Karpas-422 (cell line): ENCODE data around the gene KHNYN. TPM values are rescaled to one million over a fixed set of nuclear protein-coding genes. Genes with fewer than 3 reads are reported as not detected.

Source experiments
- DNase-seq: peaks from one replicate; pipeline ENCODE4 v3.0.0-alpha.2; 2015
- H2AFZ ChIP-seq: fragments of 200-600 bp; sonication (generic); 2 replicates; pipeline ENCODE4 v1.6.1; 2014; ENCODE audit warnings: antibody characterized with exemption, low read length, mixed read lengths
- H3K27ac ChIP-seq: fragments of 200-600 bp; sonication (generic); 2 replicates; pipeline ENCODE4 v1.5.1; 2014; ENCODE audit warnings: mild to moderate bottlenecking, low read length, moderate library complexity
- H3K27me3 ChIP-seq: fragments of 200-600 bp; sonication (generic); 2 replicates; pipeline ENCODE4 v1.6.1; 2014; ENCODE audit warnings: low read length, mixed read lengths
- H3K36me3 ChIP-seq: fragments of 200-600 bp; sonication (generic); 2 replicates; pipeline ENCODE4 v1.6.1; 2014; ENCODE audit warnings: low read length, mixed read lengths; ENCODE audit not compliant: insufficient read depth
- H3K4me1 ChIP-seq: fragments of 200-600 bp; sonication (generic); 2 replicates; pipeline ENCODE4 v1.6.1; 2014; ENCODE audit warnings: mild to moderate bottlenecking, low read length, mixed read lengths
- H3K4me2 ChIP-seq: fragments of 200-600 bp; sonication (generic); 2 replicates; pipeline ENCODE4 v1.6.1; 2014; ENCODE audit warnings: low read length, low read depth, mild to moderate bottlenecking; ENCODE audit not compliant: poor library complexity, severe bottlenecking
- H3K4me3 ChIP-seq: fragments of 200-600 bp; sonication (generic); 2 replicates; pipeline ENCODE4 v1.5.1; 2014; ENCODE audit warnings: mild to moderate bottlenecking, antibody characterized with exemption, low read length, mixed read lengths
- H3K79me2 ChIP-seq: fragments of 200-600 bp; sonication (generic); 2 replicates; pipeline ENCODE4 v1.6.1; 2014; ENCODE audit warnings: mild to moderate bottlenecking, low read length, mixed read lengths
- H3K9ac ChIP-seq: fragments of 200-600 bp; sonication (generic); 2 replicates; pipeline ENCODE4 v1.6.0; 2014; ENCODE audit warnings: low read length
- H3K9me2 ChIP-seq: fragments of 200-600 bp; sonication (generic), shearing (Covaris generic); replicated peaks from 2 replicates; pipeline ENCODE4 v1.6.0; 2014; ENCODE audit warnings: mild to moderate bottlenecking, low read length, moderate library complexity; ENCODE audit not compliant: insufficient read depth
- H3K9me3 ChIP-seq: fragments of 300-700, 200-600 bp; sonication (generic); 2 replicates; pipeline ENCODE4 v1.6.1; 2014; ENCODE audit warnings: low read length, mixed read lengths
- H4K20me1 ChIP-seq: fragments of 200-600 bp; sonication (generic); 2 replicates; pipeline ENCODE4 v1.6.1; 2014; ENCODE audit warnings: mild to moderate bottlenecking, antibody characterized with exemption, low read length, low read depth; ENCODE audit not compliant: insufficient read depth
- total RNA-seq: library from RNA; depleted of rRNA; stranded (reverse); fragments of >200 nt; shearing (Covaris generic); gene quantifications from 2 replicates; pipeline ENCODE4 v1.2.3, GENCODE V29; 2014; ENCODE audit warnings: low replicate concordance

Gene KHNYN
- total RNA-seq, 1 experiment from 2014 or later = 50.8 TPM

DNA sequence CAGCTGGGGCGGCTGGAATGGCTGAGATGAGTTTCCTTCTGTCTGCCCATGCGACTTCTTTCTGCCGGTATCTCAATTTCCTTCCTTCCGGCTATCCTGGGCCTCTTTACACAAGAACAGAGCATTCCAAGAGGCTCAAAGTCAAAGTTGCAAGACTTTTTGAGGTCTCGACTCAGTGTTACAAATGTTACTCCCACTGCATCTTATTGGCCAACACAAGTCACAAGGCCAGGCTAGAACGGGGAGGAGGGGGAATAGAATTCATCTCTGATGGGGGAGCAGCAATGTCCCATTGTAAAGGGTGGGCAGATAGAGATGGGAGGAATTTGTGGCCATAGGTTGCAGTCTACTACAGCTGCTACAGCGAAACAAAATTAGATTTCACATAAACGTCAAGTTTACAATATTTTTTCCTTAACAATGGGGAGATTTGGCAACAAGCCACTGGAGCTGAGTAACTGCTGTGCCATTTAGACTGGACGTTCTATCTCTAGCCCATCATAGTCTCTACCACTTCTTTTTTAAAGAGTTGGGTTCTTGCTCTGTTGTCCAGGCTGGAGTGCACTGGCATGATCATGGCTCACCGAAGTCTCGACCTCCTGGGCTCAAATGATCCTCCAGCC lies 40.4 kb upstream of the KHNYN start:
- Histone ChIP-seq H3K36me3 (no peaks in the 10 kb centered on the region), H3K9me3 (no peaks in the 10 kb centered on the region), H3K27ac (no peak overlapping the region), H3K27me3 (no peaks in the 10 kb centered on the region), H3K79me2 (no peaks in the 10 kb centered on the region), H3K9ac (no peak overlapping the region), H4K20me1 (no peaks in the 10 kb centered on the region; the same call in 1 of the 2 replicates), H3K4me3 (no peak overlapping the region), H3K4me2 (no peak overlapping the region), H2AFZ (no peak overlapping the region), H3K9me2 (no peaks in the 10 kb centered on the region), H3K4me1 (peaks cover 8% of the 10 kb centered on the region)
- DNase-seq = no peak

DNA sequence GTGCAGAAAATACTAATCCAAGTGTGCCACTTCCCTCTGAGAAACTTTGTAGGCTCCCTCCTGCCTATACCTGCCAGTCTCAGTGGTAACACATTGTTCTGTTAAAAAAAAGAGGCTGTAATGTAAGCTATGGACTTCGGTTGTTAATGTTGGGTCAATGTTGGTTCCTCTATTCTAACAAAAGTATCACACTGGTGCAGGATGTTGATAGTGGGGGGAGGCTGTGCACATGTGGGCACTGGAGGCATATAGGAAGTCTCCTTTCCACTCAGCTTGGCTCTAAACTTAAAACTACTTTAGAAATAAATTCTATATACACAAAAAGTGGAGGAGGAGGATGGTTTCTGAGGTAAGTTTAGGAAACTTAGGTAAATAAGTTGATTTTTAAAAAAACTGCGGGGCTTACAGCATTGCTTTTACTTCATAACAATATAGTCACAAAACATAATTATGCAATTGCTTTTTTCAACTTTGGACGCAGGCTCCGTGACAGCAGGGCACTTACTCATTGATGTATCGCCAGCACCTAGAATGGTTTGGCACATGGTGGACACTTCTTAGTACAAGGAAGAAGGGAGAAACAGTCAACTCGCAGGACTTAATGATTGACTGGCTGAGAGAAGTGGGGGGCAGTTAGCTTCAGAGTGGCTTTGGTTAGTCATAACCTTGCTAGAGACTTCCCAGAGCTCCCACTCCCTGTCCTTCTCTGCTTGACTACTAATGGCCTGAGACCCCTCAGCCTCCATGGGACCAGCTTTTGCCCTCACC lies 38.9 kb upstream of the KHNYN start:
- Histone ChIP-seq H3K9me3 (no peaks in the 10 kb centered on the region), H3K27ac (no peak overlapping the region), H2AFZ (no peak overlapping the region), H3K79me2 (no peaks in the 10 kb centered on the region), H4K20me1 (no peaks in the 10 kb centered on the region; the same call in 1 of the 2 replicates), H3K27me3 (no peaks in the 10 kb centered on the region), H3K9me2 (no peaks in the 10 kb centered on the region), H3K4me1 (peaks cover 8% of the 10 kb centered on the region), H3K4me2 (no peak overlapping the region), H3K36me3 (no peaks in the 10 kb centered on the region), H3K4me3 (no peak overlapping the region), H3K9ac (no peak overlapping the region)
- no peak for DNase-seq

DNA sequence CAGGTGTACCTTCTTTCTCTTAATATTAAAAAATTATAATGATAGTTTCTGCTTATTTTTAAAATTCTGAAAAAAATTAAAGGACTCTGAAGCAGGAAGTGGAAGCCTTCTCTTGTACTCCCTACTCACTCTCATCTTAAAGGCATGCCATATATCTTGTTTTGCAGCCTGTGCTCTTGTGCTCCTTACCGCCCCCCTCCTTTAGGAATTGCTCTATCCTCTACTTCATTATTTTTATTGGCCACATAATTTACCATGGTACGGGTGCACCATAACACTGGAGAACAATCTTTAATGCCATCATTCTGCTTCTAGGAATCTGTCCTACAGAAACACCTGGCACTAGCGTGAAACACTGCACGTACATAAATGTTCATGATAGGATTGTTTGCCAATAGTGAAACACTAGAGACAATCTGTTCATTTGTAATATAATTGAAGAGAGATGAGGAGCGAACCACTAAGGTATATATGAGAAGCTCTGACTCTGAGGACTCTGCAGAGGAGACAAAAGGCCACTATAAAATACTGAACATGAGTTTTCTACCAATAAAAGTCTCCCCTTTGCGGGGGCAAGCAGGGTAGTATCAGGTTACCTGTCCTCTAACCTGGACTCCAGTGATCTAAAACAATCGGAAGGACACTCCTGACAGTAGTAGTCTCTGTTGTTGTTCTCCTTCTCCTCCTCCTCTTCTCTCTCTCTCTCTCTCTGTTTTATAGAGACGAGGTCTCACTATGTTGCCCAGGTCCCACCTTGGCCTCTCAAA lies 37.2 kb upstream of the KHNYN start:
- H3K27ac ChIP-seq = no peak overlapping the region

DNA sequence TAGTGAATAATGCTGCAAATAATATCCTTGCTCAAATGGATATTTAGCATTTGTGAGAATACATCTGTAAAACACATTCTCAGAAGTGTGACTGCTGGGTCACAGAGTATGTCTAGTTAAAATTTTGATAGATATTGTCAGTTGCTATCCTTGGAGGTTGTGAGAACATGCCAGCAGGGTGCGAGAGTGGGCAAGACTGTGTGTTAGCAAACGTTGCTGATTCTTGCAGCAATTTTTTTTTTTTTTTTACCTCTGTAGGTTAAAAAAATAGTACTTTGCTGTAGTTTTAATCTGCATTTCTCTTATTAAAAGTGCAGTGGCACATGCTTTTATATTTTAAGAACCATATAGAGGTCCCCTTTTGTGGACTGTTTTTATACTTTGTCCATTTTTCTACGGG lies 35.5 kb upstream of the KHNYN start:
- DNase-seq = no peak
- Histone ChIP-seq H3K4me3 (no peak overlapping the region), H3K79me2 (no peaks in the 10 kb centered on the region), H3K27ac (no peak overlapping the region), H3K27me3 (no peaks in the 10 kb centered on the region; the same call in 1 of the 2 replicates), H3K36me3 (no peaks in the 10 kb centered on the region), H3K4me1 (peaks cover 8% of the 10 kb centered on the region), H4K20me1 (no peaks in the 10 kb centered on the region; the same call in 1 of the 2 replicates), H2AFZ (no peak overlapping the region), H3K9me2 (no peaks in the 10 kb centered on the region), H3K9ac (no peak overlapping the region), H3K9me3 (no peaks in the 10 kb centered on the region), H3K4me2 (no peak overlapping the region)

More for the DNA sequence above, 37.2 kb upstream of the KHNYN start:
- peaks cover 8% of the 10 kb centered on the region for H3K4me1 ChIP-seq
- H3K36me3 ChIP-seq = no peaks in the 10 kb centered on the region
- no peak overlapping the region for H3K4me3 ChIP-seq
- H3K4me2 ChIP-seq = no peak overlapping the region
- H3K9ac ChIP-seq = no peak overlapping the region
- no peaks in the 10 kb centered on the region for H3K79me2 ChIP-seq
- DNase-seq = no peak
- H3K9me3 ChIP-seq = no peaks in the 10 kb centered on the region
- no peaks in the 10 kb centered on the region for H3K9me2 ChIP-seq
- no peaks in the 10 kb centered on the region; the same call in 1 of the 2 replicates for H3K27me3 ChIP-seq
- no peaks in the 10 kb centered on the region; the same call in 1 of the 2 replicates for H4K20me1 ChIP-seq
- no peak overlapping the region for H2AFZ ChIP-seq

DNA sequence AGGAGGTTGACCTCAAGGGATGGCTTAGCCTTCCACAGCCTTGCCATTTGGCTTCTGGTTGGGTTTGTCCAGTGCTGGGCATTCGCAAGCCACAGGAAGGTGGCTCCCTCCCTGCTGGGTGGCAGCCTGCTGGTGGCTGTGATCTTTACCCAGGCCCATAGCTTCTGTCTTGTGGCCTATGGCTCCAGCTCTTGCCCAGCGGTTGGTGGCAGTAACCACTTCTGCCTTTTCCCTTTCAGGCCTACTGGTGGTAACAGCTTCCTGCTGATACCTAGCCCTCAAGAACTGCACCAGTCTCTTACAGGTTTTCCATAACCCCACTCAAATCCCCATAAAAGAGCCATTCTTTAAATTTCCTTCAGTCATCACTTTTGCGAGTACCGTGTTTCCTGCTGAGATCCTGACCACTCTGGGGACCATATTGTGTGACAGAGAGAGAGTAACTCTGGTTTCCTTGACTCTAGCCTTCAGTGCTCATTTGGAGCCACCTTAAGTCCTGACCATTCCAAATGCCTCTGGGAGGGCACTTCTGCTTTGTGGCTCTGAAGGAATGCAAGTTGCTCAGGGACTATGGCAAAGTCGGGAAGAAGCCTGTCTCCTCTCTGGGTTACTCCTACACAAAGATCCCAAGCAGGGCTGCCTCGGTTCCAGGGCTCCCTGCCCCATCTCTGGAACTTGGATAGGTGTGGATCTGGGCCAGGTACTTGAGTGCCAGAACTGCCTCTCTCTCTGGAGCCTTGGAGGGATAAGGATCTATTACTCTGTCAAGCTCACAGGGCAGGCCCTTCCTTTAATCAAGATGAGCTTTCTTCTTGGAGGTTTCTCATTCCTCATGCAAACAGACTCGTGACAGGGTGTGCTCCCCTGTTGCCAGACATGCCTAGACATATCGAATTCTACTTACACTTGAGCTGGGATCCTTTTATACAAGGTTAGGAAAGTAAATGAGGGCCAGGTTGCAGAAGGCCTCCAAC lies 33.9 kb upstream of the KHNYN start:
- no peak overlapping the region for H3K4me2 ChIP-seq
- H2AFZ ChIP-seq = no peak overlapping the region
- DNase-seq = peak; percentile 53
- no peaks in the 10 kb centered on the region for H3K79me2 ChIP-seq
- H3K9me3 ChIP-seq = no peaks in the 10 kb centered on the region
- no peaks in the 10 kb centered on the region for H3K36me3 ChIP-seq
- H3K4me1 ChIP-seq = peaks cover 6% of the 10 kb centered on the region
- no peak overlapping the region for H3K4me3 ChIP-seq
- H3K9me2 ChIP-seq = no peaks in the 10 kb centered on the region
- no peaks in the 10 kb centered on the region; the same call in 1 of the 2 replicates for H3K27me3 ChIP-seq
- no peak overlapping the region for H3K9ac ChIP-seq
- no peaks in the 10 kb centered on the region; the same call in 1 of the 2 replicates for H4K20me1 ChIP-seq
- no peak overlapping the region for H3K27ac ChIP-seq

DNA sequence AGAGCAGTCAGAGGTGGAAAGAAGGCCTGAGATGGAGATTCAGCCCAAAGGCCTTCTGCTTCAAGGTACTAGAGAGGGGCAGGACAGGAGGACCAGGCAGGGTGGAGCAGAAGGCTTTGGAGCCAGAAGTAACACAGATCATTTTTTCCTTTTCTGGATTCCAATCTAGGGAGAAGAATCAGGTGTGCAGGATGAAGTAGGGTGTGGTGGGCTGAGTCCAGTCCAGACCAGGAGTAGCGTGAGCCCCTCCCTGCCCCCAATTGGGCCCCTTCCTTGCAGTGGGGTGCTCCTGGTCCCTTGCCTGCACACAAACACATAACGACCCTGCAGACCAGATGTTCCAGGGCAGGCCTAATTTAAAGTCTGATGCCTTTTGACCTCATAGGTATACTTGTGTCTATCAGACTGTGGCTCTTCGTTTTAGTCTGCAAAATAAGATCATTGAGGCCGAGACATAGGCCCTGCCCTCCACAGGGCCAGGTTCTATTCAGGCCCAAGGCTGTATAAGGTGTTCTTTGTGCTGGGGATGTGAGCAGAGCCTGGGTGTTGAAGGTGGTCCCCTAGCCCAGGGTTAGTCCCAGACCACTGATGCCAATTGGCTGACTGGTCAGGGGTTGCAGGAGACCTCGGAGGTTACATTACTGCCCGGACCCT lies 32.0 kb upstream of the KHNYN start:
- Histone ChIP-seq H3K9me3 (no peaks in the 10 kb centered on the region), H3K27ac (no peak overlapping the region), H3K9me2 (no peaks in the 10 kb centered on the region), H3K4me3 (no peak overlapping the region), H3K79me2 (no peaks in the 10 kb centered on the region), H3K27me3 (no peaks in the 10 kb centered on the region; the same call in 1 of the 2 replicates), H2AFZ (no peak overlapping the region), H3K9ac (no peak overlapping the region), H4K20me1 (no peaks in the 10 kb centered on the region), H3K4me1 (peaks cover 5% of the 10 kb centered on the region), H3K4me2 (no peak overlapping the region), H3K36me3 (no peaks in the 10 kb centered on the region)
- DNase-seq = no peak

DNA sequence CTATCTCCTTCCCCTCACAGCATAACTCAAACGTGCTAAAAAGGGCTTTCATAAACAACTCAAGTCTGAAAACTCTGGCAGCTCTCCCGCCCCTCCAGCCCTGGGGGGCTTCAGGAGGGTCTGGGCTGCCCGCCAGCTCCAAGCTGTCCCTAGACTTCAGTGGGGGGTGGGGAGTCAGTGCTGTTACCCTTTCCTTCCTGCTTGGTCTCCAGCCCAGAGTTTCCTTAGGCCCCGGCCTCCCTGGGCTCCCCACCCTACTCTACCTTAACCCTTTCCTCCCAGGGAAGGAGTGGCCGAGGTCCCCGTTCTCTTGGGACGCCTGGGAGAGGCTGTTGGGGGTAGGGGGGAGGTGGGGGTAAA lies 31.5 kb upstream of the KHNYN start:
- no peaks in the 10 kb centered on the region for H4K20me1 ChIP-seq
- no peak for DNase-seq
- no peak overlapping the region for H3K4me3 ChIP-seq
- H3K4me2 ChIP-seq = no peak overlapping the region
- no peaks in the 10 kb centered on the region for H3K9me2 ChIP-seq
- no peaks in the 10 kb centered on the region for H3K9me3 ChIP-seq
- H2AFZ ChIP-seq = no peak overlapping the region
- H3K79me2 ChIP-seq = no peaks in the 10 kb centered on the region
- no peak overlapping the region for H3K9ac ChIP-seq
- H3K4me1 ChIP-seq = peaks cover 5% of the 10 kb centered on the region
- no peaks in the 10 kb centered on the region for H3K36me3 ChIP-seq
- no peak overlapping the region for H3K27ac ChIP-seq
- H3K27me3 ChIP-seq = no peaks in the 10 kb centered on the region; the same call in 1 of the 2 replicates
